ENCODE data around the gene WNT3.

The WNT3 gene

DNA sequence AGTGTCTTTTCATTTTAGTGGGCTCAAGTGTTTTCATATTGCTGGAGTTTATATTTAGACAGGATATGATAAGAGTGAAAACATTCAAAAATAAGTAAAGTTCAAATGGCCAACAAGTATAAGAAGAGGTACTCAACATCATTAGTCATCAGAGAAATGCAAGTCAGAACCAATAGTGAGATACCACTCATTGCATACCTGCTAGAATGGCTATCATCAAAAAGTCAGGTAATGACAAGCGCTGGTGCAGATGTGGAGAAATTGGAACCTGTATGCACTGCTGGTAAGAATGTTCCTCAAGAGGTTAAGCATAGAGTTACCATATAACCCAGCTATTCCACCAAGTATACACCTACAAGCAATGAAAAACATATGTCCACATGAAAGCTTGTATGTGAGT is 87.8 kb downstream of the WNT3 start:
- no peak for DNase-seq (ENCODE audit: low spot score)

DNA sequence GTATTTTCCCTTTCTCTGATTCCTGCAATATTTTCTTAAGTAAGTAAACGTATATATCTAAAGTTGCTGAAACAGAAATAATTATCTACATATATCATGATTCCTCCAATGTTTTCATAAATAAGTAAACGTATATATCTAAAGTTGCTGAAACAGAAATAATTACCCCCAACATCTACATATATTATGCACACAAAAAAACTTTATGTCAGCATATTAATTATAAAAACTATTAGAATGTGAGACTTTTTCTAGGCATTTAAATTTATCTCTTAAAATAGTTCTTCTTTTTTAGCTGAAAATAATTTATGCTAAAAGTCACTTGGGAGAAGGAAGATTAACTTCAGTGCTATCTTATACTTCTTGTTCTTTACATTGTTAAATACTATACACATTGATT is 88.5 kb downstream of the WNT3 start:
- DNase-seq (ENCODE audit: low spot score) = no peak

DNA sequence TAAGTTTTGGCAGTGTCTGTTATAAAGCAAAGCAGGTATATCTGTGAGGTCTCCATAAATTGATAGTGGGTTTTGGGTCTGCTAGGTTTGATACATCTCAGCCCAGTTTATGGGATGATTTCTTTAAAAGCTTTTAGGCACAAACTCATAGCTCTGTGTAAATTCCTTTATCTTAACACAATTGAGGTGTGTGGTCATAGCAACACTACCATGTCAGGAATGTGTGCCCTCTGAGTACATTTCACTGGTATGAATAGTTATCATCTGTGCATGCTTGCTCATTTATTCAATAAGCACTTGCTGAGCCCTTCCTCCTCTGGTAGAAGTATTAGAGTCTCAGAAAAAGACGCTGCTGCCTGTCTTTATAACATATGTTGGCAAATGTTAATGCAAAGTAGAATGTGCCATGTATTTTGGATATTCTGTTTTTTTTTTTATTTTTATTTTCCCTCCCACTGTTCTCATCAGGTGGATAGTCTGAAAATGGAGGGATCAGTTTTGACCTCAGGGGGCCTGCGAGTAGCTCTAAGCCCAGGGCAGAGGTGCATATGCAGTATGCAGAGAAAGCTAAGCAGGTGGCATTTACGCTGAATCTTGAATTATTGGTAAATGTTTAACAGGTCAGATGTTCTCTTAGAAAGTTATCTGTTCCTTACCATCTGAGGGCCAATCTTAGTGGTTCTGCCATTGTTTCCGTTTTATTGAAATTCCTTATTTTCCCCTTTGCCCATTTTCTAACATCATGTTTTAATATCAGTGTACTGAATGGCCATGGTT is 90.7 kb downstream of the WNT3 start:
- DNase-seq (ENCODE audit: low spot score) = no peak

DNA sequence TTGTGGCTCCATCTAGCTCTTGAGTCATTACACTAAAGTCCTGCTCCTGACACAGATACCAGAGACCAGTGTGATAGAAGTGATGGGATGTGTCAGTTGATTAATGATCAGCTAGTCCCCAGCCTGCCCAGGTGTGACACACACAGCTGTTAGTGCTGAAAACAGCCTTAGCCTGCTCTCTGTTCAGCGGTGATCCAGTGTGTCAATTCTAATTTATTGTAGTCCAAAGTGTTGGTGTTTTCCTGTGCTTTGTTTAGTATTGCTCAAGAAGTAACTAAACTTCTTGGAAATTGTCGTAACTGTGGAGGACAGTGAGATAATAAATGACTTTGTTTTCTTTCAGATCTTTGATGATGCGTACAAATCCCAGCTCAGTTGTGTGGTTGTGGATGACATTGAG is 92.3 kb downstream of the WNT3 start:
- no peak for DNase-seq (ENCODE audit: low spot score)

DNA sequence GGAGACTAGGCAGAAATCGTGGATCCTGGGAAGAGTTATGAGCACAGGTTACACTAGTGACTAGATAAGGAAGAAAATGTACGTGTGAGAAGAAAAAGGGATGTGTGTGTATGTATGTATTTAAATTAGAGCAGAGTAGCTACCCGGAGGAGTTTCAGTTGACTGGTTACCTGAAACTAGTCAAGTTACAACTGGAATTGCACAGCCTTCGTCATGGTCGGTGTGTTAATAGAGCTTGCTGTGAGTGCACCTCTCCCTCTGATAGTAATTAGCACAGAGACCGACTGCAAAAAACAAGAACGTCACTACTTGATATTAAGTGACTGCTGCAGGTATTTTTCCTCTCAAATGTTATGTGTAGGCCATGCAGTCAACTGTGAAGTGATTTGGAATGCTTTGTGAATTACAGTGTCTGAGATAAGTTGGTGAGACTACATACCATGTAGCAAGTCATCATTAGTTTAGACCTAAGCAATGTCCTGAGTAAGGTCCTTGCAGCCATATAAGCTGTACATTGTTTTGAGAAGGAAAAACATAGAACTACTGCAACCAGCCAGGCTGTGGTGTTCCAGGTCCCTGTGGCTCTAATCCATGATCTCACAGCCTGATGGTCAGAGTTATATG is 95.7 kb downstream of the WNT3 start:
- no peak for DNase-seq (ENCODE audit: low spot score)

DNA sequence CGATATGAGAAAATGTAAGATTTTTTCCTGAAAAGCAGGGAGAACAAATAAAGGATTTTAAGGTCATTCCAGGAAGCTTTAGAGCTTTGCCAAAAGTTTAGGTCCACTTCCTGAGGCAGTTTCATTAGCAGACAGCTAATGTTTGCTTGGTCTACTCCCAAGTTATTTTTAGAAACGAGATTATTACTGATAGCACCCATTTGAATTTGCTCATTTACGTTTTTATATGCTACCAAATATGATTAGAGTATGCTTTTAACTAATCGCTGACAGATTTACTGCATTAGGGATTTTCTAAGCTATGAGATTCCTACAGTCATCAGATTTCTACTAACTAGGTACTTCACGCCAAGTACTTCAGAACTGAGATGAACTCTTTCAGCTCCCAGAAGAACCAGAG is 98.1 kb downstream of the WNT3 start:
- DNase-seq (ENCODE audit: low spot score) = no peak

DNA sequence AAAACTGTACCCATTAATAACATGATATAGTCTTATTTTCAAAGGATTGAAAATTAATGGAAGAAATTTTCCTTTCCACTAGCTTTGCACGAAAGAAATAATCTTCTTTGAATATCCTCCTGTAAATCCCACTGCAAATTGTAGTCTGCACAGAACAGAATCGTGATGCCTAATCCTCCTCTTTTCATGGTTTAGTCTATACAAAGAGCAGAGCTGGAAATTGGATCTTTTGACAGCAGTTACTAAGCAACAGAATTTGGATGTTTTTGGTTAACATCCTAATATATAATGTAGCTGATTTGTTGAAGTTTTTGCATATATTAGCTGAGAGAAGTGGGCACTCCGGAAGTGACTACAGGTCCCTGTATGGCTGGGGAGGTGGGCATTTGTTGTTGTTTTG is 98.6 kb downstream of the WNT3 start:
- no peak for DNase-seq (ENCODE audit: low spot score)

DNA sequence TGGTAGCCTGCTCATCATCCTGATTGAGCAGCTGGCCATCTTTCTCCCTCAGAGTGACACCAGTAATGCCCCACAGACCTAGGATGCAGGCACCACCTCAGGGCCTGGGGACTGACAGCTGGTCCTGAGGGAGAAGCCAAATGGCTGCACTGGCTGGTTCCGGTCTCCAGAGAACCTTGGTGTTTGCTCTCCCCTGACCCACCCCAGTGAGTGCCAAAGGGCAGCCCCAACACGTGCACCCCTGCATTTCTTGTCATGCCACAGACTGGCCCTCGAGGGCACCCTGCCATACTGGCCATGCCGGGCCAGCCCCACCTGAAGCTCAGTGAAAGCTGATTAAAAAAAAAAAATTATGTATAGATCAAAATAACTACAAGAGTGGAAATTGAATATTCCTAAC is 100.5 kb downstream of the WNT3 start:
- DNase-seq (ENCODE audit: low spot score) = no peak
